Activated gamma-delta T cell treated with anti-CD3 and anti-CD28 coated beads, Interleukin-2, amount 50 U/mL, for 16 hours (primary cell): ENCODE data around the gene GFOD2.

Source experiments
- DNase-seq: peaks from one replicate; pipeline ENCODE4 v3.0.0-alpha.2; 2020; ENCODE audit warnings: low read depth

Gene GFOD2

DNA sequence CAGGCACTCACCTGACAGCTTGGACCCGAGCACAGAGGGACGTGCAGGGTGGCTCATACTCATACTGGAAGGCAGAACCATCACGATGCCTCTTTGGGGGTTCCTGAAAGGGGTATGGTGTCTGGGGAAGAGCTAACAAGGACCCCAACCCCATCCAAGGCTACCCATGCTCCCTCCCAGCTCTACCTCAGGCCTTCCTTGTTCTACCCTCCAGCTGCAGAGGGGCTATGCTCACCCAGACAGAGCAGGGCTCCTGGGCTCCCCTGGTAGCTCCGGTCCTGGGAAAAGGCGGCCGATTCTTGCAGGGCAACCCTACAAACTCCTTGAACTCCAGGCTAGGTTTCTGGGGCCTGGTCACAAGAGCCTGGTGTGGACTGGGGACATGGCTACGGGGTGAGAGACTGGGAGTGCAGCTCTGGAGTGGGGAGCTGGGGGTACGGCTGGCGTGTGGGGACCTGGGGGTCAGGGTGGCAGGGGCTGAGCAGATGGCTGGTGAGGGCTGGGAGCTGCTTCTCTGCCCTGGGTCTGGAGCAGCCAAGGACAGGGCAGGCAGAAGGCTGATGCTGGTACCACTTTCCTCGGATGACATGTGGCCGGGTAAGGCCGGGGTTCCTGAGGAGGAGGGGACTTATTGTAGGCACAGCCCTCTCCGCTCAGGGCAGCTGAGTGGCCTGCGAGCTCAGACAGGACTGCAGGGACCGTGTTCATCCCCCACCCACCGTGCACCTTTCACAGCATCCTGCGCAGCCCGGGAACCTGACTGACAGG is 61.2 kb downstream of the GFOD2 start:
- DNase-seq: no peak

DNA sequence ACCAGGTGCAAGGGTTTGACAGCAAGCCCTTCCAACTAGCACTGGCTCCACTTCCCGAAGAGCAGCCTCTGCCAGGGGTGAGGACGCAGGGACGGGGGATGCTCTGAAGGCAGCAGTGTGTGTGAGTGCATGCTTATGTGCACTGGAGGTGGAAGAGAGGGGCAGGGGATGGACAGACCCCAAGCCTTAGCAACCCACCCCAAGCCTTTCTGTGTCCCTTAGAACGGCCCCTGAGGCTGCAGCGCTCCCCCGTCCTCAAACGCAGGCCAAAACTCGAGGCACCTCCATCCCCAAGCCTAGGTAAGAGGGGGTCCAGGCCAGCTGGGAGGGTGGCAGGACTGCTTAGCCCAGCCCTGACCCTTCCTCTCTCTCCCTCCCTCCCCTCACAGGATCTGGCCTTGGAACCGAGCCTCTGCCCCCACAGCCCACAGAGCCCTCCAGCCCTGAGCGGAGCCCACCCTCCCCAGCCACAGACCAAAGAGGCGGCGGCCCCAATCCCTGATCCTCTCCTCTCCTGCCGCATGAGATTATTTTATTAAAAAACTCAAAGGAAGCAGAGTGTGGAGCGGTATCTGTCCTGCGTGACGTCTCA is 62.0 kb downstream of the GFOD2 start:
- DNase-seq: no peak

DNA sequence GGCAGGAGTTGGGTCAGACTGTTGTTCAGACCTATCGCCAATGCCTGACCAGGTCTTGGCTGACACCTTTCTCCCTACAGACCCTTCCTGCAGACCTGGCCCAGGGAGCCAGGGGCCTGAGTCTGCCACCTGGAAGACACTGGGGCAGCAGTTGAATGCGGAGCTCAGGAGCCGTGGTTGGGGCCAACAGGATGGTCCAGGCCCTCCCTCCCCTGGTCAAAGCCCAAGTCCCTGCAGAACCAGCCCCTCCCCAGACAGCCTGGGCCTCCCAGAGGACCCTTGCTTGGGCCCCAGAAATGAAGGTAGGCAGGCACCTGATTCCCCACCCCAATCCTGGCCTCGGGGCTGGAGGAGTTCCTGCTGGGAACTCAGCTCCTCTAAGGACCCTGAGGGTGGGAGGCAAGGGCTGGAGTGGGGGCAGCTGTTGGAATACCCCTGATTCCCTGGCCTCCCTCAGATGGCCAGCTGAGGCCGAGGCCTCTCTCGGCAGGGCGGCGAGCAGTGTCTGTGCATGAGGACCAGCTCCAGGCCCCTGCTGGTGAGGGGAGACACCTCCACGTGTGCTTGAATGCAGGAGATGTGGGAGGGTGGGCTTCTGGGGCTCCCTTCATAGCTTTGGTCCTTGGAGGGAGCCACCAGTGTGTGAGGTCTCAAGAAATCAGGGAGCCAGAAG is 62.6 kb downstream of the GFOD2 start:
- no peak for DNase-seq

DNA sequence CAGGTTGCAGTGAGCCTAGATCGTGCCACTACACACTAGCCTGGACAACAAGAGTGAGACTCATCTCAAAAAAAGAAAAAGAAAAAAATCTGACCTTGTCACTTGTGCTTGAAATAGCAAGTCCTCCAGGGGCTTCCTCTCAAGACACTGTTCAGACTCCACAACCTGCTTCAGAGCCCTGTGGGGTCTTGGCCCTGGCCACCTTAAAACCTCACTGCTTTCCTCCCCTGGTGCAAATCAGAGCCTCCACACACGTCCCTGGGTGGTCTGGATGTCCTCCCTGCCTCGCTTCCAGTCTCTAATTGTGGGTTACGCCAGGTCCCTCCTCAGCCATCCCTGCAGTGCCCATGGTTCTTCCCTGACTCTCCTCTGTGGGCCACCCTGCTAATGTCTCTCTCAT is 63.8 kb downstream of the GFOD2 start:
- DNase-seq: no peak

DNA sequence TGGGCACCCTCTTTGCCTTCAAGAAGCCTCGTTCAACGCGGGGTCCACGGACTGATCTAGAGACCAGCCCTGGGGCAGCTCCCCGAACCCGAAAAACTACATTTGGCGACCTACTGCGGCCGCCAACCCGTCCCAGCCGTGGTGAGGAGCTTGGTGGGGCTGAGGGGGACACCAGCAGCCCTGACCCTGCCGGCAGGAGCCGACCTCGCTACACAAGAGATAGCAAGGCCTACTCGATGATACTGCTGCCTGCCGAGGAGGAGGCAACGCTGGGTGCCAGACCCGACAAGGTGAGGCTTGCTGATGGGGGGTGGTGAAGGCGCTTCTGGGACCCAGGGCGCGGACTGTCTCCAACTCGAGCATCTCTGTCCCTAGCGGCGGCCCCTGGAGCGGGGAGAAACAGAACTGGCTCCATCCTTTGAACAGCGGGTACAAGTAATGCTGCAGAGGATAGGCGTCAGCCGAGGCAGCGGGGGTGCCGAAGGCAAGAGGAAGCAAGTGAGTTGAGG is 64.7 kb downstream of the GFOD2 start:
- DNase-seq: no peak

DNA sequence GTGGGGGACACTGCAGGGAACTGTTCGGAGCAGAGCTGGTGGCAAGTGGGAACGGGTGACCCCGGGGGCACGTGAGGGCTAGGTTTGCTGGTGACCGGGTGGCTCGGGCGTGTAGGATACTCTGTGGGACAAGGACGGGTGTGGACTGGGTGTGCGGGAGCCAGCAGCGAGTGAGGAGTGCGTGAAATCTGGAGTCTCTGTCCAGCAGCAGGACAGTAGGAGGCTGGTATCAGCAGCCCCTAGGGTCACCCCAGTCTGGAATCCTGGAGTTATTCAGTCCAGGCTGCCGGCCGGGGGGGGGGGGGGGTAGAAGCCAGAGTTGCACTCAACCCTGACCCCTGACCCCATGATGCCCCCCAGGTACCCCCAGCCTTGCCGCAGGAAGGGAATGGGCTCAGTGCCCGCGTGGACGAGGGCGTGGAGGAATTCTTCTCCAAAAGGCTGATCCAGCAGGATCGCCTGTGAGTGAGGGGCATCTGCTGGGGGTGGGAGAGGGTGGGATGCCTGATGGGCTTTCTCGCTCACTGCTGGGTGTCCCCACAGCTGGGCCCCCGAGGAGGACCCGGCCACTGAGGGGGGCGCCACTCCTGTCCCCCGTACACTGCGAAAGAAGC is 65.2 kb downstream of the GFOD2 start:
- DNase-seq: no peak

DNA sequence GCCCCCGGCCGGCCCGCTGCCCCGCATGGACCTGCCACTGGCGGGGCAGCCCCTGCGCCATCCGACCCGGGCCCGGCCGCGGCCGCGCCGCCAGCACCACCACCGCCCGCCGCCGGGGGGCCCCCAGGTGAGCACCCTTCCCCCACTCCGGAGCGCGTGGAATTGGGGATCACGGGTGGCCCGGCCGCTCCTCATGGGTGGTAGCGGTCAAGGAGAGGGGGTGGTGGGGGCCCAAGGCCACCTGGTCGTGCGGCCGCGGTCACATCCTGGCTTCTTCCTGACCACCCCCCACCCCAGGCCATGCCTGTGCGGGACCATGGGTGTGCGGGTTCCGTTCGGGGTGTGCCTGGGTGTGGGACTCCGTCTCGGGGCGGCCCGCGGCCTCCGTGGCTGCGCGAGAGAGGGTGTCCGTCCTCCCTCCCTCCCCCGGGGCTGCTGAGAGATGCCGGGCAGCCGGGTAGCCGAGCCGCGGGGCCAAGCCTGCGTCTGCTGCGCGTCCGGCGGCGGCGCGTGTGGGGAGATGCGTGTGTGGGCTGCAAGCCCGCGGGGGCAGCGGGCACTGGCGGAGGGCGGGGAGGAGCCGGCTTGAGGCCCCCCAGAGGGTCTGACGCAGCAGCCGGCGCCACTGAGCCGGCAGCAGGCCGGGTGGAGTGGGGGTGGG is 65.9 kb downstream of the GFOD2 start:
- no peak for DNase-seq

DNA sequence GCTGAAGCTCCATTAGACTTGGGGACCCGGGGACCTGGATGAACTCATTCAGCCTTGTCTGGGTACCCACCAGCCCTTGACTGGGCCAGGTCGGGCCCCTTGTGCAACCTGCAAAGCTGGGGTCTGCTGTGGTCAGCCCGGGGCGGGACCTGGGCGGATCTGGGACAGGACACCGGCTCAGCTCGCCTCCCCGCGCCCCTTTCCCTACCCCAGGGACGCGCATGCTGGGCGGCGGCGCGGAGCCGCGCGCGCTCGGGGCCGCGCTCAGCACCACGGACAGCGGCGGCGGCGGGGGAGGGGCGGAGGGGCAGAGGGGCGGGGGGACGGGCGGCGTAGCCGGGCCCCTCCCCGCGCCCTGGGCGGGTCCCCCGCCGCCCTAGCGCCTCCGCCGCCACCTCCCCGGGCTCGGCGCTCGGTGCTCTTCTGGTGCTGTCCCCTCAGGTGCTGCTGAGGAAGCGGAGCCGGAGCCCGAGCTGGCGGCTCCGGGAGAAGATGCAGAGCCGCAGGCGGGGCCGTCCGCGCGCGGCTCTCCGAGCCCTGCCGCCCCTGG is 66.5 kb downstream of the GFOD2 start:
- DNase-seq: no peak

DNA sequence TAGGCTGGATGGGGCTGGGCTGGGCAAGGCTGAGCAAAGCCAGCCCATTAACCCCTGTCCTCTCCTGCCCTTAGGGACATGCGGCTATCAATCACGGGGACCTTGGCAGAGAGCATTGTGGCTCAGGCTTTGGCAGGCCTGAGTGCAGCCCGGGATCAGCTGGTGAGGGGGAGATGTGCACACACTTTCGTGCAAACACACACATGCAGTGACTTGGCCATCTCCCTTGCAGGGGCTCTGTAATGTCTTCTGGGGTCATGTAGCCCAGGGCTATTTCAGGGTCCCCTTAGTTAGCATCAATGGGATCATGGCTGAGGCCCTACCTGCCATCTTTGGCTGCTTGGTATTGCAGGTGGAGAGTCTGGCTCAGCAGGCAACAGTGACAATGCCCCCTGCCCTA is 67.3 kb downstream of the GFOD2 start:
- DNase-seq: no peak

DNA sequence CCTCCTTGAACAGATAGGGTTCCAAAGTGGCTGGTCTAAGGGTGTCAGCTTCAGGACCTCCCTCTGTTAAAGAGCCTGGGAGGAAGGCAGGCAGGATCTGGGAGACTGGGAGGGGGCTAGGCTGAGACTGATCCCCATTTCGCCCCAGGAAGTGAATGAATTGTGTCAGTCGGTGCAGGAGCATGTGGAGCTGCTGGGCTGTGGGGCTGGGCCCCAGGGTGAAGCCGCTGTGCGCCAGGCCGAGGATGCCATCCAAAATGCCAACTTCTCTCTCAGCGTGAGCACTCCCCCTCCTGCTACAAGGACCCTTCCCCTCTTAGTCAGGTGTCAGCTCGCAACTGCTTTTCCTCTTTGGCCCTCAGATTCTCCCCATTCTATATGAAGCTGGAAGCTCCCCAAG is 68.1 kb downstream of the GFOD2 start:
- no peak for DNase-seq

DNA sequence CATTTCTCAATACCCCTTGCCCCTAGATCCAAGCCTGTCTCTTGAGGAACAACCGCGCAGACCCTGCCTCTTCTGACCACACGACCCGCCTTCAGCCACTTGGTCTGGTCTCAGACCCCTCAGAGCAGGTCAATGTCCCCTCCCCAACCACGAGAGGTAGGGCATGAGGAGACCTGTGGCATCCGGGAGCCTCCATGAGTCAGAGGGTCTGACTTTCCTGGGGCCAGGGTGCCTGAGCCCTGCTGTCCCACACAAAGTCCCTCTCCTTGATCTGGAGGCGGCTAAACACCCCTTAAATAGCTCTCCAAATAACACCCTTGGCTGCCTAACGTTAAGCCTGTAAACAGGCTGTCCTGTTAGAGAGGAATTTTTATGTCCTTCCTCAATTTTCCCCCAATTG is 69.1 kb downstream of the GFOD2 start:
- no peak for DNase-seq

DNA sequence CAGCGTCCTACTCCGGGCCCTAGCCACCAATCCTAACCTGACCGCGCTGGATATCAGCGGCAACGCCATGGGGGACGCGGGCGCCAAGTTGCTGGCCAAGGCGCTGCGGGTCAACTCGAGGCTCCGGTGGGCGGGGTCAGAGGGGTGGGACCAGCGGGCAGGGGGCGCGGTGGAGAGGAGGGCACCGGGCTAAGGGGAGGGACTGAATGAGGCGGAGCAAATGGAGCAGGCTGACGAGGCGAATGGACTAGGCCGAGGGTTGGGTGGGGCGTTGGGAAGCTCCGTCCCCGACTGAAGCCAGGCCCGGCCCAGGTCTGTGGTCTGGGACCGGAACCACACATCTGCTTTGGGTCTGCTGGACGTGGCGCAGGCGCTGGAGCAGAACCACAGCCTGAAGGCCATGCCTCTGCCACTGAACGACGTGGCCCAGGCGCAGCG is 69.6 kb downstream of the GFOD2 start:
- DNase-seq: no peak

DNA sequence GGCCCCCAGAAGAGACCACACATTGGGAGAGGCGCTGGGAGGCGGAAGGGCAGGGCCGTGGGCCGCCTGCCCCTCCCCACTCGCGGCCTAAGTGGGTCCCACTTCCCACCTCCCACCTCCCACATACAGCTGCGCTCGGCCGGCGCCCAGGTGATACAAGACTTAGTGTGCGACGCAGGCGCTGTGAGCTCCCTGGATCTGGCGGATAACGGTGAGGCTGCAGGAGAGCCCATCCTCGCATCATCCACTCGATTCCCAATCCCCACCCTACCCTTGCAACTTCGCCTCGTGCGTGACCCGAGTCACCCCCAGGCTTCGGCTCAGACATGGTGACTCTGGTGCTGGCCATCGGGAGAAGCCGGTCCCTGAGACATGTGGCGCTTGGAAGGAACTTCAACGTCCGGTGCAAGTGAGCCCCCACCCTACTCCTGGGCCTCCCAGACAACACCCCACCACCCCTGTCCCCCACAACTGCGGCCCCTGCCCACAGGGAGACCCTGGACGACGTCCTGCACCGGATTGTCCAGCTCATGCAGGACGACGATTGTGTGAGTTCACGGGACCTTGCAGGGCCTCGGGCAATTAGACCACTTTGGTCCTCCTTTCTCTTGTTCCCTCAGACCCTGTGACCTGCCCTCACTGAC is 70.2 kb downstream of the GFOD2 start:
- no peak for DNase-seq

DNA sequence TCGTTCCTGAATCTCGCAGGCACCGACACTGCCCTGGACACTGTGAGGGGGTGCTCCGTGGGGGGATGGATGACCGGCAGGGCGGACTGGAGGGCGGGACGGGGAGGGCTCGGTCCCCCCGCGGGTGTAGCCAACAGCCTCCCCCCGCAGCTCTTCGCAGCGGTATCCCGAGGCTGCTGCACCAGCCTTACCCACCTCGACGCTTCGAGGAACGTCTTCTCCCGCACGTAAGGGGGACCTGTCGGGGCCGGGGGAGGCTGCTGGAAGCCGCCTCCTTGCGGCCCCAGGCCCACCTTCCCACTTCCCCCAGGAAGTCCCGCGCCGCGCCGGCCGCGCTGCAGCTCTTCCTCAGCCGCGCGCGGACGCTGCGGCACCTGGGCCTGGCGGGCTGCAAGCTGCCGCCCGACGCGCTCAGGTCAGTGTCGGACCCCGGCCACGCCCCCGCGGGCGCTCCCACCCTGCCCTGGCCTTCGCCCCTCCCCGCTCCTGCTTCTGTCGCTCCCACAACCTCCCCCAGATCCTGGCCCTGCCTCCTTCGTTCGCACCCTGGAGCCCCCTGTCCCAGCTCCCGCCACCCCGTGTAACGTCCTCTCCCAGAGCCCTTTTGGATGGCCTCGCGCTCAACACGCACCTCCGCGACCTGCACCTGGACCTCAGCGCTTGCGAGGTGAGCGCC is 70.9 kb downstream of the GFOD2 start:
- DNase-seq: no peak

DNA sequence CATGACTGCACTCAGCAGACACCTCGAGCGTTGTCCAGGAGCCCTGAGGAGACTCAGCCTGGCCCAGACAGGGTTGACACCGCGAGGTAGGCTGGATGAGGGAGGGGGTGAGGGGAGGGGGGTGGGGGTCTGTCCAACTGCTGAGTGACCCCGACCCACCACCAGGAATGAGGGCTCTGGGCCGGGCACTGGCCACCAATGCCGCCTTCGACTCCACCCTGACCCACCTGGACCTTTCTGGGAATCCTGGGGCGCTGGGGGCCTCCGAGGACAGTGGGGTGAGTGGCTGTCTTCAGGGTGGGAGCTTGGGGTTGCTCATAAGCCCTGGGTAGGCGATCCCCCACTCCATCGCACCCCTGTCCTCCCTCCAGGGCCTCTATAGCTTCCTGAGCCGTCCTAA is 71.4 kb downstream of the GFOD2 start:
- no peak for DNase-seq

DNA sequence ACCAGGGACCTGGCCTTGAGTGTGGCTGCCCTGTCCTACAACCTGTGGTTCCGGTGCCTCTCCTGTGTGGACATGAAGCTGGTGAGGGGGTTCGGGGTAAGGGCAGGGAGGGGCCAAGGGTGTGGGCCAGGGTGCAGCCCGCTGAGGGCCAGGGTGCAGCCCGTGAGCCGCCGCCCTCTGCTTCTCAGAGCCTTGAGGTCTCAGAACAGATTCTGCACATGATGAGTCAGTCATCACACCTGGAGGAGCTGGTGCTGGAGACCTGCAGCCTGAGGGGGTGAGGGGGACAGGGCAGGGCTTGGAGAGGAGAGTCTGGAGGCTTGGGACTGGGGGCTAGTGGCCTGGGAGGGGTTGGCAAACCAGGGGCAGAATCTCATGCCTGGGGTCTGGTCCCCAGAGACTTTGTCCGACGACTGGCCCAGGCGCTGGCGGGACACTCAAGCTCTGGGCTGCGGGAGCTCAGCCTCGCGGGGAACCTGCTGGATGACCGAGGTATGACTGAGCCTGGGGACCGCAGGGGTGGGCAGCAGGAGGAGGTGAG is 71.9 kb downstream of the GFOD2 start:
- DNase-seq: no peak

DNA sequence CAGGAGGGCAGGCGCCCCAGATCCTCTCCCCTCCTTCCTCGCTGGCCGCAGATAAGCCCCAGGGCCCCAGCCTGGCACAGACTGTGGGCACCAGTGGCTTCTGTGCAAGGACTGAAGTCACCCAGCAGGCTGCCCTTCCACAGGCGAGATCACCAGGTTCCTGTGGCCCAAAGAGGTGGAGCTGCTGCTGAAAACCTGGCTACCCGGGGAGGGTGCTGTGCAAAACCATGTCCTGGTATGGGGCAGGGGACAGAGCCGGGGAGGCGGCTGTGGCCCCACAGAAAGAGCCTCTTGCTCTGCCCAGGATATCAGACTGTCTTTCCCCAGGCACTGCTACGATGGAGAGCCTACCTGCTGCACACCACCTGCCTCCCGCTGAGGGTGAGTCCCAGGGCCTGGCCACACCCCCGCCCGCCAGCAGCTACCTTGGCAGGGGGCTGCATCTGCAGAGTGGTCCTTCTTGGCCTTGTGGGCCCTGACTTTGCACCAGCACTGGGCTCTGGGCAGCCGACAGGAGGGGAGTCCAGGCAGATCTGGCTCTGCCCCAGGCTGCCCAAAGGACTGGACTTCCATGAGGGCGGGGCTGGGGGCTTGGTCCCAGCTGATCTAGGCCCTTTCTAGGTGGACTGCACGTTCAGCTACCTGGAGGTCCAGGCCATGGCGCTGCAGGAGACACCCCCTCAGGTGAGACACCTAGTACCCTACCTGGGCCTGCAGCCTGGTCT is 73.6 kb downstream of the GFOD2 start:
- no peak for DNase-seq

DNA sequence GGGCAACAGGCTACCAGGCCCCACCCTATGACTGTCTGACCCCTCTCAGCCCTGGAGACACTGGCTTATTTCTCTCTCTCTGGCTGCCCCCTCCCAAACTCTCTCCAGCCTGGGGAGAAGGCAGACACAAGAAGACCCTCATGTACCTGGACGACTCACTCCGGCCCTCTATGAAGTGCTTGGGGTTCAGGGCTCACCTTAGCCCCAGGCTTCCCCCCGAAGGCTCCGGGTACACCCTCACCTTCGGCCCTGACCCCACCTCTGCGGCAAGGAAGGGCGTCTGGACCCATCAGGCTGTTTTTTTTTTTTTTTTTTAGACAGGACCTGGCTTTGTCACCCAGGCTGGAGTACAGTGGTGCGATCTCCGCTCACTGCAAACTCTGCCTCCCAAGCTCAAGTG is 75.1 kb downstream of the GFOD2 start:
- DNase-seq: no peak

DNA sequence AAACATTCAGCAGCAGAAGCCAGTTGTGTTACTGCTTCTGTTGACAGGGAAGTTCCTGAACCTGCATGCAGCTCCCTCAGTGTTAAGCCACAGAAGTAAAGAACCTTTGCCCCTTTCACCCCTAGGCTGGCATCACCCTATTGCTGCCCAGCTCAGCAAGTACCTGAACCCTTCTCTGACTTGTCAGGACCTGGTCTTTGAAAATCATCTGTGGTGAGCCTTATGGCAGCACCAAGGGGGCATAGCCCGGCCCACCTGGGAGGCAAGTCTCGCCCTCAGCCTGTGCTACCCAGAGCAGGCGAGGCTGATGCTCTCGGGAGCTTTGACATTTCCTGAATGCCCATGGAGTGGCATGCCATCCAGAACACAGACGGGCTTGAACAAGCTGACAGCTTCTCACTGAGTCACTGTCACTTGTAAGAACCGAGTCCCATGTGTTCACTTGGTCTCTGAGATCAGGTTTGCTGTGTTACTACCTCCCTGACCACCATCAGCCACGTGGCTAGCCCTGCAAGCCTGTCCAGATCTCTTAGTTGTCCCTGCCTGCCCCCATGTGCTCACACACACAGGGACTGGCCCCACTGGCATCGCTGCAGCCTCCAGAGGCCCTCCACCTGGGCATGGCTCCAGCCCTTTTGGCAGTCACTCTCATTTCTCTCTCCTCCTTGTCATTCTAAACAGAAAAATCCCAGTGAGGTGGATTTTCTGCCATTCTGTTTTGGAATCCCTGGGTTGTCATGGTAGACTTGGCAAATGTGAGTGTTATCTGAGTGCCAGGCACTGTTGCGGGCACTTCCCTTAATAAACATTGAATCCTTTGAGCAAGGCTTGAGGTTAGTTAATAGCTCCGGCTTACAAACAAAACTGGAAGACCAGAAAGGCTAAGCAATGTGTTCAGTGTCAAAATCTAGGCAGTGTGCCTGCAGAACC is 77.1 kb downstream of the GFOD2 start:
- DNase-seq: no peak
